Naive thymus-derived CD4-positive, alpha-beta T cell (primary cell): ENCODE results near the gene CERT1. TPM values are rescaled to one million over a fixed set of nuclear protein-coding genes. Genes with fewer than 3 reads are reported as not detected.

Experiments
- ATAC-seq: fragments of 150-1000 bp; cut with Tn5 transposase; 2 replicates; pipeline ENCODE4 v1.10.0; 2021; ENCODE audit warnings: mild to moderate bottlenecking, moderate library complexity
- CTCF ChIA-PET: fragments of 350-600 bp; sonication (Branson Sonifier 250); formaldehyde crosslinking; loops from one replicate; lab custom pipeline; 2021; ENCODE audit warnings: antibody characterized with exemption; lab: Charles Lee
- POLR2A ChIA-PET: fragments of 350-600 bp; sonication (Branson Sonifier 250); formaldehyde crosslinking; loops from one replicate; lab custom pipeline; 2021; ENCODE audit warnings: antibody characterized with exemption, inconsistent platforms; lab: Charles Lee
- DNase-seq, 9 donors: peaks; one replicate each; pipeline versions ENCODE4 v3.0.0 to v3.0.0-alpha.2; 2020 to 2022; ENCODE audit warnings: mixed read lengths in 1 of 9
- H3K27ac ChIP-seq: one replicate; pipeline ENCODE4 v1.7.0; 2013; ENCODE audit warnings: mild to moderate bottlenecking, low read depth, low read length, moderate library complexity
- H3K27me3 ChIP-seq, 2 donors: one replicate each; pipeline ENCODE4 v1.7.0; 2013; ENCODE audit warnings: low read length in 2 of 2, mild to moderate bottlenecking in 2 of 2, moderate library complexity in 2 of 2; ENCODE audit not compliant: control insufficient read depth in 2 of 2, insufficient read depth in 2 of 2
- H3K36me3 ChIP-seq, 3 experiments: 1 replicate in 2 of 3; 2 replicates in 1 of 3; pipeline ENCODE4 v1.7.0; 2013; ENCODE audit warnings: low read length in 3 of 3, mild to moderate bottlenecking in 3 of 3, moderate library complexity in 1 of 3; ENCODE audit not compliant: insufficient read depth in 3 of 3, control insufficient read depth in 2 of 3
- H3K4me1 ChIP-seq, 2 donors: one replicate each; pipeline ENCODE4 v1.7.0; 2013; ENCODE audit warnings: low read length in 2 of 2, mild to moderate bottlenecking in 2 of 2, moderate library complexity in 1 of 2; ENCODE audit not compliant: control insufficient read depth in 2 of 2, insufficient read depth in 2 of 2
- H3K4me3 ChIP-seq: 2 replicates; pipeline ENCODE4 v1.7.0; 2013; ENCODE audit warnings: mild to moderate bottlenecking, low read length
- H3K9me3 ChIP-seq, 3 experiments: 1 replicate in 2 of 3; 2 replicates in 1 of 3; pipeline ENCODE4 v1.7.0; 2013; ENCODE audit warnings: low read length in 3 of 3; ENCODE audit not compliant: control insufficient read depth in 2 of 3
- H3K27ac Mint-ChIP-seq, 9 donors: one replicate each; pipeline ENCODE4 v1.8.0; 2020 to 2022; ENCODE audit warnings: mixed read lengths in 9 of 9, mild to moderate bottlenecking in 8 of 9, moderate library complexity in 5 of 9, inconsistent platforms in 2 of 9
- H3K27me3 Mint-ChIP-seq, 5 donors: one replicate each; pipeline ENCODE4 v1.8.0; 2021 to 2022; ENCODE audit warnings: mixed read lengths in 5 of 5, mild to moderate bottlenecking in 1 of 5
- H3K36me3 Mint-ChIP-seq, 5 donors: one replicate each; pipeline ENCODE4 v1.8.0; 2020 to 2022; ENCODE audit warnings: mixed read lengths in 5 of 5, mild to moderate bottlenecking in 3 of 5, inconsistent platforms in 1 of 5
- H3K4me1 Mint-ChIP-seq, 7 donors: one replicate each; pipeline ENCODE4 v1.8.0; 2020 to 2022; ENCODE audit warnings: mixed read lengths in 7 of 7, mild to moderate bottlenecking in 3 of 7, inconsistent platforms in 1 of 7
- H3K4me3 Mint-ChIP-seq, 10 donors: one replicate each; pipeline ENCODE4 v1.8.0; 2020 to 2022; ENCODE audit warnings: mild to moderate bottlenecking in 10 of 10, mixed read lengths in 10 of 10, moderate library complexity in 6 of 10, inconsistent platforms in 2 of 10
- H3K9me3 Mint-ChIP-seq, 11 donors: one replicate each; pipeline ENCODE4 v1.8.0; 2020 to 2022; ENCODE audit warnings: mixed read lengths in 11 of 11, mild to moderate bottlenecking in 4 of 11, inconsistent platforms in 1 of 11, moderate library complexity in 1 of 11
- intact Hi-C, 2 donors: fragments of 100-400 bp; cut with micrococcal nuclease; formaldehyde crosslinking; loops; one replicate each; pipeline ENCODE4 v1.15.1; 2023
- polyA plus RNA-seq, 2 donors: library from polyadenylated mRNA; unstranded; fragments of 300-500 nt; fragmentation: Illumina TruSeq; gene quantifications; one replicate each; pipeline ENCODE4 v1.2.3, GENCODE V29; 2021
- total RNA-seq, 6 experiments: library from RNA in 5 of 6; stranded (reverse) in 5 of 6; gene quantifications; 1 replicate in 5 of 6; 2 replicates in 1 of 6; pipeline ENCODE4 v1.2.3 and lab custom pipeline; 2021 to 2026

CERT1 gene
- total and polyA plus RNA-seq, 7 experiments from 2014 or later, result 13.3 to 60.4 (median 37.7) TPM

- ATAC-seq, result peak; percentile 44
- POLR2A ChIA-PET, result interaction anchor here (0.6 kb wide), 1 partner anchor 56 kb away, joined by 3 read pairs; no protein-coding TSS in a partner anchor
Measured at GRCh38 chr5:75526070-75526469, 14.6 kb upstream of the CERT1 start.

DNA sequence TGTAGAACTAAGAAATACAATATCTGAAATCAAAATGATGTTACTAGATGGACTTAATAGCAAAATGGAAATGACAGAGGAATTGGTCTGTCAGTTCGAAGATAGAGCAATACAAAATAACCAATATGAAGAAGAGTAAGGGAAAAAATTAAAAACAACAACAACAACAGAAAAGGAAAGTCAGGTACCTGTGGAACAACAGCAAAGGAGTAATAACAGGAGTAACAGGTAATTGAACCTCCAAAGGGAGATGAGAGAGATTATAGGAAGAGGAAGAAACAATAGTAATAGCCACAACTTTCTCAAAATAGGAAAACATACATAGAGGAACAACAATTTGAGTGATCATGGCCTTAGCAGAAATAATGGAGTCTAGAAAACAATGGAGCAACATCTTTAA lies 13.9 kb upstream of the CERT1 start:
- peak overlapping the region in 6 of 10 donors; percentile 1 to 67 (median 12) for H3K4me3 Mint-ChIP-seq
- ATAC-seq (no peak), DNase-seq (no peak)
- peaks cover 17 to 48% (median 38%) of the 10 kb centered on the region in 7 donors for H3K4me1 Mint-ChIP-seq
- Histone ChIP-seq H3K27me3 (no peaks in the 10 kb centered on the region), H3K9me3 (peaks cover 0 to 17% (median 7%) of the 10 kb centered on the region in 3 experiments), H3K36me3 (no peaks in the 10 kb centered on the region), H3K4me1 (peaks cover 0 to 9% of the 10 kb centered on the region in 2 donors), H3K27ac (peak overlapping the region; percentile 39), H3K4me3 (no peak overlapping the region)
- intact Hi-C loops, result loop anchor here in 1 of 2 donors (2.0 kb wide), 1 partner anchor 15 kb away; the partner anchor contains the start of genes CERT1 and POLK
- H3K36me3 Mint-ChIP-seq, result peaks cover 7 to 27% (median 14%) of the 10 kb centered on the region in 5 donors
- POLR2A ChIA-PET, result no interaction called here
- CTCF ChIA-PET, result no interaction called here
- peaks cover 0 to 20% (median 11%) of the 10 kb centered on the region in 11 donors for H3K9me3 Mint-ChIP-seq
- peak overlapping the region in 8 of 9 donors; percentile 0 to 80 (median 48) for H3K27ac Mint-ChIP-seq
- no peaks in the 10 kb centered on the region for H3K27me3 Mint-ChIP-seq

More at GRCh38 chr5:75526070-75526469, 14.6 kb upstream of the CERT1 start:
- H3K27ac Mint-ChIP-seq, result peak overlapping the region in 8 of 9 donors; percentile 4 to 80 (median 52)
- H3K36me3 ChIP-seq, result no peaks in the 10 kb centered on the region
- H3K27me3 ChIP-seq, result no peaks in the 10 kb centered on the region
- H3K4me3 Mint-ChIP-seq, result peak overlapping the region in 7 of 10 donors; percentile 4 to 56 (median 12)
- H3K36me3 Mint-ChIP-seq, result peaks cover 3 to 21% (median 8%) of the 10 kb centered on the region in 5 donors
- H3K4me3 ChIP-seq, result no peak overlapping the region
- peaks cover 0 to 9% (median 7%) of the 10 kb centered on the region in 3 experiments for H3K9me3 ChIP-seq
- DNase-seq, result no peak
- intact Hi-C loops, result no loop called here
- peaks cover 0 to 9% of the 10 kb centered on the region in 2 donors for H3K4me1 ChIP-seq
- no peaks in the 10 kb centered on the region for H3K27me3 Mint-ChIP-seq
- H3K27ac ChIP-seq, result peak overlapping the region; percentile 39
- H3K9me3 Mint-ChIP-seq, result peaks cover 0 to 13% (median 5%) of the 10 kb centered on the region in 11 donors
- peaks cover 17 to 48% (median 38%) of the 10 kb centered on the region in 7 donors for H3K4me1 Mint-ChIP-seq
- CTCF ChIA-PET, result no interaction called here

GRCh38 chr5:75524591-75524990 lies 13.2 kb upstream of the CERT1 start:
- H3K4me1 Mint-ChIP-seq, result peaks cover 20 to 49% (median 42%) of the 10 kb centered on the region in 7 donors
- H3K9me3 ChIP-seq, result peaks cover 0 to 17% (median 7%) of the 10 kb centered on the region in 3 experiments
- H3K36me3 Mint-ChIP-seq, result peaks cover 7 to 28% (median 21%) of the 10 kb centered on the region in 5 donors
- ATAC-seq (no peak), DNase-seq (no peak)
- no peaks in the 10 kb centered on the region for H3K27me3 Mint-ChIP-seq
- peaks cover 0 to 9% of the 10 kb centered on the region in 2 donors for H3K4me1 ChIP-seq
- no peak overlapping the region for H3K27ac ChIP-seq
- H3K27ac Mint-ChIP-seq, result peak overlapping the region in 5 of 9 donors; percentile 44 to 63 (median 51)
- no peaks in the 10 kb centered on the region for H3K36me3 ChIP-seq
- no peaks in the 10 kb centered on the region for H3K27me3 ChIP-seq
- ChIA-PET POLR2A (no interaction called here), CTCF (no interaction called here)
- H3K4me3 ChIP-seq, result no peak overlapping the region
- peaks cover 0 to 28% (median 14%) of the 10 kb centered on the region in 11 donors for H3K9me3 Mint-ChIP-seq
- peak overlapping the region in 1 of 10 donors; percentile 12 for H3K4me3 Mint-ChIP-seq
- intact Hi-C loops, result loop anchor here in 1 of 2 donors (2.0 kb wide), 1 partner anchor 14 kb away; the partner anchor contains the start of genes CERT1 and POLK

DNA sequence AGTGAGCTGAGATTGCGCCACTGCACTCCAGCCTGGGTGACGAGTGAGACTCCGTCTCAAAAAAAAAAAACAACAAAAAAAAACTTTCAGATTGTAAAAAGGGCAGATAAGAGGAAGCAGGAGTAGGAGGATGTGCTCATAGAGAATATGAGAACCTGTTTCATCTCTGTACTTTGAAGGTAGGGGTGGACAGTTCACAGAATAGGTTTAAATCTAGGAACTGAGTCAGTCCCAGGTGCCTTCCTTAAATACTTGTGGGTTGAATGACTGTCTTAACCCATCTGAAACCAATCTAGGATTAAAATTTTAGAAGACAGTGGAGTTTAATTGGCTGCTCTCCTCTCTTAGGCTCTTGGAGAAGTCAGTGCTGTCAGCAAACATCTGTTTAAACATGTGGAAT lies 12.6 kb upstream of the CERT1 start:
- H3K4me1 ChIP-seq, result peaks cover 0 to 9% of the 10 kb centered on the region in 2 donors
- POLR2A ChIA-PET, result no interaction called here

DNA sequence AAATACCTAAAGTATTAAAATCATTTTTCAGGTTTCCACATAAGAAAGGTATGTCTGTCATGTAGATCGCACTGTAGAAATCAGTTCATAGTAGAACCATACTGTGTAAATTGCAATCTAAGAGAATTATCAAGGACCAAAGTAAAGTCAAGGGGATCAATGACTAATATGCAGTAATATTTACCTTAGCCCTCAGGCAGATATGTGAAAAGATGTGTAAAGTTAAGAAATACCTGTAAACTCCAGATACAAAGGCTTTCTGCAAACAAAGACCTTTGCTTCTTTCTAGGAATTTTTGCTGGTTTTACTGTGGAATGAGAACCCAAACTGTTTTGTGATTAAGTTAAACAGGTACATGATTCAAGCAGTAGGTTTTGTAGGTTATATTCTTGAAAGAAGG lies 11.8 kb upstream of the CERT1 start:
- peaks cover 0 to 9% of the 10 kb centered on the region in 2 donors for H3K4me1 ChIP-seq
- H3K4me3 ChIP-seq, result no peak overlapping the region
- peaks cover 23 to 58% (median 51%) of the 10 kb centered on the region in 7 donors for H3K4me1 Mint-ChIP-seq
- DNase-seq (no peak), ATAC-seq (no peak)
- peak overlapping the region in 5 of 9 donors; percentile 43 to 61 (median 51) for H3K27ac Mint-ChIP-seq
- peaks cover 0 to 17% (median 7%) of the 10 kb centered on the region in 3 experiments for H3K9me3 ChIP-seq
- intact Hi-C loops, result no loop called here
- CTCF ChIA-PET, result no interaction called here
- H3K9me3 Mint-ChIP-seq, result peaks cover 0 to 33% (median 14%) of the 10 kb centered on the region in 11 donors
- H3K36me3 Mint-ChIP-seq, result peaks cover 10 to 36% (median 30%) of the 10 kb centered on the region in 5 donors
- no peaks in the 10 kb centered on the region for H3K27me3 ChIP-seq
- no peaks in the 10 kb centered on the region for H3K27me3 Mint-ChIP-seq
- H3K27ac ChIP-seq, result no peak overlapping the region
- POLR2A ChIA-PET, result no interaction called here
- no peaks in the 10 kb centered on the region for H3K36me3 ChIP-seq
- H3K4me3 Mint-ChIP-seq, result peak overlapping the region in 6 of 10 donors; percentile 1 to 52 (median 26)

More for the DNA sequence above, 12.6 kb upstream of the CERT1 start:
- Mint-ChIP-seq H3K27me3 (no peaks in the 10 kb centered on the region), H3K36me3 (peaks cover 10 to 32% (median 26%) of the 10 kb centered on the region in 5 donors), H3K27ac (peak overlapping the region in 7 of 9 donors; percentile 17 to 61 (median 51)), H3K4me1 (peaks cover 24 to 52% (median 45%) of the 10 kb centered on the region in 7 donors), H3K9me3 (peaks cover 0 to 33% (median 14%) of the 10 kb centered on the region in 11 donors), H3K4me3 (peak overlapping the region in 5 of 10 donors; percentile 12 to 52 (median 38))
- peak; percentile 50 for ATAC-seq
- CTCF ChIA-PET, result no interaction called here
- Histone ChIP-seq H3K27me3 (no peaks in the 10 kb centered on the region), H3K36me3 (no peaks in the 10 kb centered on the region), H3K9me3 (peaks cover 0 to 17% (median 7%) of the 10 kb centered on the region in 3 experiments), H3K4me3 (no peak overlapping the region), H3K27ac (no peak overlapping the region)
- intact Hi-C loops, result loop anchor here in 1 of 2 donors (2.0 kb wide), 1 partner anchor 13 kb away; the partner anchor contains the start of genes CERT1 and POLK
- DNase-seq, result peak in 3 of 9 donors; percentile 3 to 10 (median 3)

GRCh38 chr5:75522542-75522941 lies 11.1 kb upstream of the CERT1 start:
- POLR2A ChIA-PET, result interaction anchor here (0.6 kb wide), 1 partner anchor 10 kb away, joined by 4 read pairs; no protein-coding TSS in a partner anchor
- no peak overlapping the region for H3K27ac Mint-ChIP-seq

More at GRCh38 chr5:75522542-75522941, 11.1 kb upstream of the CERT1 start:
- no peak overlapping the region for H3K4me3 ChIP-seq
- Mint-ChIP-seq H3K4me1 (peaks cover 25 to 65% (median 57%) of the 10 kb centered on the region in 7 donors), H3K4me3 (no peak overlapping the region), H3K27me3 (no peaks in the 10 kb centered on the region), H3K9me3 (peaks cover 0 to 37% (median 14%) of the 10 kb centered on the region in 11 donors), H3K36me3 (peaks cover 10 to 42% (median 36%) of the 10 kb centered on the region in 5 donors)
- ATAC-seq (no peak), DNase-seq (no peak)
- H3K27me3 ChIP-seq, result no peaks in the 10 kb centered on the region
- intact Hi-C loops, result no loop called here
- H3K9me3 ChIP-seq, result peaks cover 0 to 17% (median 7%) of the 10 kb centered on the region in 3 experiments
- H3K27ac ChIP-seq, result no peak overlapping the region
- peaks cover 0 to 9% of the 10 kb centered on the region in 2 donors for H3K4me1 ChIP-seq
- CTCF ChIA-PET, result no interaction called here
- no peaks in the 10 kb centered on the region for H3K36me3 ChIP-seq
